ENCODE data around the gene PLEKHA4. TPM values are rescaled to one million over a fixed set of nuclear protein-coding genes. Genes with fewer than 3 reads are reported as not detected.

Gene PLEKHA4
- total RNA-seq, 1 experiment from 2014 or later, result 14.8 TPM

DNA sequence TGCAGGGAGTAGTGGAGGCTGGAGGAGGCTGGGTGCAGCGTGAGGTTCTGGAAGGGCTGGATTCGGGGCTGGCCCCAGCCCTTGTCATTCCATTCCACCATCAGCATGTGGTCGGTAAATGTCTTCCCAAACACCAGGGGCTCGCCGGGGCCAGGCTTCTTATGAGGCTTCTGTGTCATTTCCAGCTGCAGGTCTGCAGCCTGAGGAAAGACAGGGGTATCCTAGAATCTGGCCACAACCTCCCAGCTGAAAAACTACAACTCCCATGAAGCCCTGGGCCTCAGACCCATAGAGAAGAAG is 61.9 kb downstream of the PLEKHA4 start:
- CTCF ChIA-PET, result interaction anchor here (0.8 to 3.8 kb wide), 14 partner anchors 8 to 187 kb away, joined by 3 to 76 read pairs (median 4); partner anchors contain the start of genes CA11, DHDH, GYS1 and HSD17B14
- no peaks in the 10 kb centered on the region for H3K36me3 Mint-ChIP-seq
- peak overlapping the region; percentile 36; the same call in 1 of the 2 replicates for H3K4me3 Mint-ChIP-seq
- POLR2A ChIA-PET, result interaction anchor here (0.6 to 1.3 kb wide), 5 partner anchors 11 to 164 kb away, joined by 3 to 11 read pairs (median 3); partner anchors contain the start of gene PPP1R15A
- H3K4me1 Mint-ChIP-seq, result peaks cover 32% of the 10 kb centered on the region
- no peak for ATAC-seq
- H3K9me3 Mint-ChIP-seq, result no peaks in the 10 kb centered on the region
- DNase-seq (ENCODE audit: low spot score), result peak; percentile 76
- TF ChIP-seq NFE2L1 (CRISPR knock-in tag; IDR thresholded peaks at IDR 0.05) (0 out of 2 replicates have a peak, but pooled peaks have one; percentile 9), FOXK1 (CRISPR knock-in tag; IDR thresholded peaks at IDR 0.05) (no peak)
- H3K27ac Mint-ChIP-seq, result peak overlapping the region; percentile 79; the same call in 1 of the 2 replicates
- peaks cover 17% of the 10 kb centered on the region for H3K27me3 Mint-ChIP-seq (ENCODE audit: low read depth)

DNA sequence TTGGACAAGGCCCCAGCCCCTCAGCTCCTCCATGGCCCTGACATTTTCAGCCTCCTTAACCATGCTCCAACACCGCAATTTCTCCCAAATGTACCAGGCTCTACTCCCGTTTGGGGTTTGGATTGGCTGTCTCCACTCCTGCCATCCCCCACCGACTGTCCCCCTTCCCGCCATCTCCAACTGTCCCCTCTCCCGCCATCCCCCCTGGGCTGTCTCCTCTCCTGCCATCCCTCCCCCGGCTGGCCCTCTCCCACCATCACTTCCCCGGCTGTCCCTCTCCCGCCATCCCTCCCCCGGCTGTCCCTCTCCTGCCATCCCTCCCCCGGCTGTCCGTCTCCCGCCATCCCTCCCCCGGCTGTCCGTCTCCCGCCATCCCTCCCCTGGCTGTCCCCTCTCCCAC is 63.0 kb downstream of the PLEKHA4 start:
- Mint-ChIP-seq H3K27me3 (ENCODE audit: low read depth) (peaks cover 14% of the 10 kb centered on the region), H3K27ac (no peak overlapping the region), H3K36me3 (no peaks in the 10 kb centered on the region), H3K4me1 (peaks cover 32% of the 10 kb centered on the region), H3K9me3 (no peaks in the 10 kb centered on the region), H3K4me3 (no peak overlapping the region)
- TF ChIP-seq, protein P1, sequence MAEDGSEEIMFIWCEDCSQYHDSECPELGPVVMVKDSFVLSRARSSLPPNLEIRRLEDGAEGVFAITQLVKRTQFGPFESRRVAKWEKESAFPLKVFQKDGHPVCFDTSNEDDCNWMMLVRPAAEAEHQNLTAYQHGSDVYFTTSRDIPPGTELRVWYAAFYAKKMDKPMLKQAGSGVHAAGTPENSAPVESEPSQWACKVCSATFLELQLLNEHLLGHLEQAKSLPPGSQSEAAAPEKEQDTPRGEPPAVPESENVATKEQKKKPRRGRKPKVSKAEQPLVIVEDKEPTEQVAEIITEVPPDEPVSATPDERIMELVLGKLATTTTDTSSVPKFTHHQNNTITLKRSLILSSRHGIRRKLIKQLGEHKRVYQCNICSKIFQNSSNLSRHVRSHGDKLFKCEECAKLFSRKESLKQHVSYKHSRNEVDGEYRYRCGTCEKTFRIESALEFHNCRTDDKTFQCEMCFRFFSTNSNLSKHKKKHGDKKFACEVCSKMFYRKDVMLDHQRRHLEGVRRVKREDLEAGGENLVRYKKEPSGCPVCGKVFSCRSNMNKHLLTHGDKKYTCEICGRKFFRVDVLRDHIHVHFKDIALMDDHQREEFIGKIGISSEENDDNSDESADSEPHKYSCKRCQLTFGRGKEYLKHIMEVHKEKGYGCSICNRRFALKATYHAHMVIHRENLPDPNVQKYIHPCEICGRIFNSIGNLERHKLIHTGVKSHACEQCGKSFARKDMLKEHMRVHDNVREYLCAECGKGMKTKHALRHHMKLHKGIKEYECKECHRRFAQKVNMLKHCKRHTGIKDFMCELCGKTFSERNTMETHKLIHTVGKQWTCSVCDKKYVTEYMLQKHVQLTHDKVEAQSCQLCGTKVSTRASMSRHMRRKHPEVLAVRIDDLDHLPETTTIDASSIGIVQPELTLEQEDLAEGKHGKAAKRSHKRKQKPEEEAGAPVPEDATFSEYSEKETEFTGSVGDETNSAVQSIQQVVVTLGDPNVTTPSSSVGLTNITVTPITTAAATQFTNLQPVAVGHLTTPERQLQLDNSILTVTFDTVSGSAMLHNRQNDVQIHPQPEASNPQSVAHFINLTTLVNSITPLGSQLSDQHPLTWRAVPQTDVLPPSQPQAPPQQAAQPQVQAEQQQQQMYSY (CRISPR knock-in tag; IDR thresholded peaks at IDR 0.05), result no peak
- no peak for DNase-seq (ENCODE audit: low spot score)
- ATAC-seq, result no peak
- ChIA-PET POLR2A (no interaction called here), CTCF (interaction anchor here (0.6 to 3.8 kb wide), 3 partner anchors 10 to 21 kb away, joined by 3 to 30 read pairs (median 5); no protein-coding TSS in a partner anchor)

DNA sequence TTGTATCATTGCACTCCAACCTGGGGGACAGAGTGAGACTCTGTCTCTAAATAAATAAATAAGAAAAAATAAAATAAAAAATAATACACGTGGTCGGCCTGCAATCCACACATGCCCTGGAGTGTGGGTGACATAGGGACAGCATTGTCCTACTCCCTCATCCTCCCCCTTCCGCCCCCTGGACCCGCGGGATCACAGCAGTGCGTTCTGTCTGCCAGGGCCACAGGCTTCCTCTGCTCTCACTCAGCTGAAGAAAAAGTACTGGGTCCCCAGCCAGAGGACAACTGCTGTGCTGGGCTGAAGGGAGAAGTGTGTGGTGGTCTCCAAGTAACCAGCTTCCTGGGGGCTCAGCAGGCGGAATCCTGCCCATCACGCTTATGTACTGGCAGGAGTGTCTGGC is 63.9 kb downstream of the PLEKHA4 start:
- H3K9me3 Mint-ChIP-seq, result no peaks in the 10 kb centered on the region
- no peaks in the 10 kb centered on the region for H3K36me3 Mint-ChIP-seq
- H3K4me1 Mint-ChIP-seq, result peaks cover 25% of the 10 kb centered on the region
- CTCF ChIA-PET, result interaction anchor here (1.0 to 1.9 kb wide), 2 partner anchors 9 kb away, joined by 3 to 6 read pairs; no protein-coding TSS in a partner anchor
- H3K27ac Mint-ChIP-seq, result no peak overlapping the region
- POLR2A ChIA-PET, result no interaction called here
- ATAC-seq, result no peak
- DNase-seq (ENCODE audit: low spot score), result no peak
- no peak overlapping the region for H3K4me3 Mint-ChIP-seq
- peaks cover 6% of the 10 kb centered on the region for H3K27me3 Mint-ChIP-seq (ENCODE audit: low read depth)
- TF ChIP-seq ESRRA (CRISPR knock-in tag; IDR thresholded peaks at IDR 0.05; ENCODE audit: borderline replicate concordance), result no peak
- TF ChIP-seq, protein P2, sequence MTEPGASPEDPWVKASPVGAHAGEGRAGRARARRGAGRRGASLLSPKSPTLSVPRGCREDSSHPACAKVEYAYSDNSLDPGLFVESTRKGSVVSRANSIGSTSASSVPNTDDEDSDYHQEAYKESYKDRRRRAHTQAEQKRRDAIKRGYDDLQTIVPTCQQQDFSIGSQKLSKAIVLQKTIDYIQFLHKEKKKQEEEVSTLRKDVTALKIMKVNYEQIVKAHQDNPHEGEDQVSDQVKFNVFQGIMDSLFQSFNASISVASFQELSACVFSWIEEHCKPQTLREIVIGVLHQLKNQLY (CRISPR knock-in tag; IDR thresholded peaks at IDR 0.05), result no peak
- TF ChIP-seq ZNF423 (CRISPR knock-in tag; IDR thresholded peaks at IDR 0.05), result no peak
- TF ChIP-seq, protein P3, sequence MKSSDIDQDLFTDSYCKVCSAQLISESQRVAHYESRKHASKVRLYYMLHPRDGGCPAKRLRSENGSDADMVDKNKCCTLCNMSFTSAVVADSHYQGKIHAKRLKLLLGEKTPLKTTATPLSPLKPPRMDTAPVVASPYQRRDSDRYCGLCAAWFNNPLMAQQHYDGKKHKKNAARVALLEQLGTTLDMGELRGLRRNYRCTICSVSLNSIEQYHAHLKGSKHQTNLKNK (CRISPR knock-in tag; IDR thresholded peaks at IDR 0.05), result no peak
- no peak for TF ChIP-seq PRRX2 (CRISPR knock-in tag; IDR thresholded peaks at IDR 0.05)
- TF ChIP-seq, protein P4, sequence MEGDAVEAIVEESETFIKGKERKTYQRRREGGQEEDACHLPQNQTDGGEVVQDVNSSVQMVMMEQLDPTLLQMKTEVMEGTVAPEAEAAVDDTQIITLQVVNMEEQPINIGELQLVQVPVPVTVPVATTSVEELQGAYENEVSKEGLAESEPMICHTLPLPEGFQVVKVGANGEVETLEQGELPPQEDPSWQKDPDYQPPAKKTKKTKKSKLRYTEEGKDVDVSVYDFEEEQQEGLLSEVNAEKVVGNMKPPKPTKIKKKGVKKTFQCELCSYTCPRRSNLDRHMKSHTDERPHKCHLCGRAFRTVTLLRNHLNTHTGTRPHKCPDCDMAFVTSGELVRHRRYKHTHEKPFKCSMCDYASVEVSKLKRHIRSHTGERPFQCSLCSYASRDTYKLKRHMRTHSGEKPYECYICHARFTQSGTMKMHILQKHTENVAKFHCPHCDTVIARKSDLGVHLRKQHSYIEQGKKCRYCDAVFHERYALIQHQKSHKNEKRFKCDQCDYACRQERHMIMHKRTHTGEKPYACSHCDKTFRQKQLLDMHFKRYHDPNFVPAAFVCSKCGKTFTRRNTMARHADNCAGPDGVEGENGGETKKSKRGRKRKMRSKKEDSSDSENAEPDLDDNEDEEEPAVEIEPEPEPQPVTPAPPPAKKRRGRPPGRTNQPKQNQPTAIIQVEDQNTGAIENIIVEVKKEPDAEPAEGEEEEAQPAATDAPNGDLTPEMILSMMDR (IDR thresholded peaks at IDR 0.05), result no peak
- TF ChIP-seq, protein P5, sequence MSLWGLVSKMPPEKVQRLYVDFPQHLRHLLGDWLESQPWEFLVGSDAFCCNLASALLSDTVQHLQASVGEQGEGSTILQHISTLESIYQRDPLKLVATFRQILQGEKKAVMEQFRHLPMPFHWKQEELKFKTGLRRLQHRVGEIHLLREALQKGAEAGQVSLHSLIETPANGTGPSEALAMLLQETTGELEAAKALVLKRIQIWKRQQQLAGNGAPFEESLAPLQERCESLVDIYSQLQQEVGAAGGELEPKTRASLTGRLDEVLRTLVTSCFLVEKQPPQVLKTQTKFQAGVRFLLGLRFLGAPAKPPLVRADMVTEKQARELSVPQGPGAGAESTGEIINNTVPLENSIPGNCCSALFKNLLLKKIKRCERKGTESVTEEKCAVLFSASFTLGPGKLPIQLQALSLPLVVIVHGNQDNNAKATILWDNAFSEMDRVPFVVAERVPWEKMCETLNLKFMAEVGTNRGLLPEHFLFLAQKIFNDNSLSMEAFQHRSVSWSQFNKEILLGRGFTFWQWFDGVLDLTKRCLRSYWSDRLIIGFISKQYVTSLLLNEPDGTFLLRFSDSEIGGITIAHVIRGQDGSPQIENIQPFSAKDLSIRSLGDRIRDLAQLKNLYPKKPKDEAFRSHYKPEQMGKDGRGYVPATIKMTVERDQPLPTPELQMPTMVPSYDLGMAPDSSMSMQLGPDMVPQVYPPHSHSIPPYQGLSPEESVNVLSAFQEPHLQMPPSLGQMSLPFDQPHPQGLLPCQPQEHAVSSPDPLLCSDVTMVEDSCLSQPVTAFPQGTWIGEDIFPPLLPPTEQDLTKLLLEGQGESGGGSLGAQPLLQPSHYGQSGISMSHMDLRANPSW (CRISPR knock-in tag; conservative IDR thresholded peaks at IDR 0.05; ENCODE audit: low read depth), result no peak
- no peak for TF ChIP-seq RORB (CRISPR knock-in tag; IDR thresholded peaks at IDR 0.05)
- TF ChIP-seq, protein P6, sequence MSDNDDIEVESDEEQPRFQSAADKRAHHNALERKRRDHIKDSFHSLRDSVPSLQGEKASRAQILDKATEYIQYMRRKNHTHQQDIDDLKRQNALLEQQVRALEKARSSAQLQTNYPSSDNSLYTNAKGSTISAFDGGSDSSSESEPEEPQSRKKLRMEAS (CRISPR knock-in tag; IDR thresholded peaks at IDR 0.05), result no peak
- TF ChIP-seq, protein P7, sequence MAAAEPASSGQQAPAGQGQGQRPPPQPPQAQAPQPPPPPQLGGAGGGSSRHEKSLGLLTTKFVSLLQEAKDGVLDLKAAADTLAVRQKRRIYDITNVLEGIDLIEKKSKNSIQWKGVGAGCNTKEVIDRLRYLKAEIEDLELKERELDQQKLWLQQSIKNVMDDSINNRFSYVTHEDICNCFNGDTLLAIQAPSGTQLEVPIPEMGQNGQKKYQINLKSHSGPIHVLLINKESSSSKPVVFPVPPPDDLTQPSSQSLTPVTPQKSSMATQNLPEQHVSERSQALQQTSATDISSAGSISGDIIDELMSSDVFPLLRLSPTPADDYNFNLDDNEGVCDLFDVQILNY (CRISPR knock-in tag; IDR thresholded peaks at IDR 0.05), result no peak
- TF ChIP-seq NFE2L1 (CRISPR knock-in tag; IDR thresholded peaks at IDR 0.05), result no peak
- TF ChIP-seq, protein P8, sequence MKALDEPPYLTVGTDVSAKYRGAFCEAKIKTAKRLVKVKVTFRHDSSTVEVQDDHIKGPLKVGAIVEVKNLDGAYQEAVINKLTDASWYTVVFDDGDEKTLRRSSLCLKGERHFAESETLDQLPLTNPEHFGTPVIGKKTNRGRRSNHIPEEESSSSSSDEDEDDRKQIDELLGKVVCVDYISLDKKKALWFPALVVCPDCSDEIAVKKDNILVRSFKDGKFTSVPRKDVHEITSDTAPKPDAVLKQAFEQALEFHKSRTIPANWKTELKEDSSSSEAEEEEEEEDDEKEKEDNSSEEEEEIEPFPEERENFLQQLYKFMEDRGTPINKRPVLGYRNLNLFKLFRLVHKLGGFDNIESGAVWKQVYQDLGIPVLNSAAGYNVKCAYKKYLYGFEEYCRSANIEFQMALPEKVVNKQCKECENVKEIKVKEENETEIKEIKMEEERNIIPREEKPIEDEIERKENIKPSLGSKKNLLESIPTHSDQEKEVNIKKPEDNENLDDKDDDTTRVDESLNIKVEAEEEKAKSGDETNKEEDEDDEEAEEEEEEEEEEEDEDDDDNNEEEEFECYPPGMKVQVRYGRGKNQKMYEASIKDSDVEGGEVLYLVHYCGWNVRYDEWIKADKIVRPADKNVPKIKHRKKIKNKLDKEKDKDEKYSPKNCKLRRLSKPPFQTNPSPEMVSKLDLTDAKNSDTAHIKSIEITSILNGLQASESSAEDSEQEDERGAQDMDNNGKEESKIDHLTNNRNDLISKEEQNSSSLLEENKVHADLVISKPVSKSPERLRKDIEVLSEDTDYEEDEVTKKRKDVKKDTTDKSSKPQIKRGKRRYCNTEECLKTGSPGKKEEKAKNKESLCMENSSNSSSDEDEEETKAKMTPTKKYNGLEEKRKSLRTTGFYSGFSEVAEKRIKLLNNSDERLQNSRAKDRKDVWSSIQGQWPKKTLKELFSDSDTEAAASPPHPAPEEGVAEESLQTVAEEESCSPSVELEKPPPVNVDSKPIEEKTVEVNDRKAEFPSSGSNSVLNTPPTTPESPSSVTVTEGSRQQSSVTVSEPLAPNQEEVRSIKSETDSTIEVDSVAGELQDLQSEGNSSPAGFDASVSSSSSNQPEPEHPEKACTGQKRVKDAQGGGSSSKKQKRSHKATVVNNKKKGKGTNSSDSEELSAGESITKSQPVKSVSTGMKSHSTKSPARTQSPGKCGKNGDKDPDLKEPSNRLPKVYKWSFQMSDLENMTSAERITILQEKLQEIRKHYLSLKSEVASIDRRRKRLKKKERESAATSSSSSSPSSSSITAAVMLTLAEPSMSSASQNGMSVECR (CRISPR knock-in tag; IDR thresholded peaks at IDR 0.05; ENCODE audit: borderline replicate concordance), result no peak
- TF ChIP-seq ZNF232 (CRISPR knock-in tag; IDR thresholded peaks at IDR 0.05), result no peak

All from WTC11 (cell line).